Measurements from ENCODE around the gene DDX3X. TPM values are rescaled to one million over a fixed set of nuclear protein-coding genes. Genes with fewer than 3 reads are reported as not detected.

Gene DDX3X
- total RNA-seq, 2 donors from 2014 or later, result 218 to 274 TPM

- Histone ChIP-seq H3K27ac (ENCODE audit: low read depth, low read length) (no peak overlapping the region), H3K9me3 (ENCODE audit: control insufficient read depth, low read length) (no peaks in the 10 kb centered on the region), H3K4me3 (ENCODE audit: low read length) (no peak overlapping the region), H3K27me3 (ENCODE audit: control insufficient read depth, insufficient read depth, low read length, poor library complexity, severe bottlenecking) (no peaks in the 10 kb centered on the region), H3K4me1 (ENCODE audit: control insufficient read depth, insufficient read depth, low read length) (no peaks in the 10 kb centered on the region), H3K9ac (ENCODE audit: extremely low read depth, low read length, poor library complexity, severe bottlenecking) (no peak overlapping the region), H3K36me3 (ENCODE audit: control insufficient read depth, insufficient read depth, low read length) (no peaks in the 10 kb centered on the region)
- H3K27me3 Mint-ChIP-seq (ENCODE audit: insufficient read depth), result no peaks in the 10 kb centered on the region
- H3K4me3 Mint-ChIP-seq, result no peak overlapping the region
- no peak for DNase-seq
- no peak for TF ChIP-seq CTCF (conservative IDR thresholded peaks at IDR 0.05)
- 92% methylated on average over 1 of the region's 1 CpG; no CpG with 5 or more reads in 1 of the 2 experiments for WGBS, 2 experiments (ENCODE audit: insufficient coverage in 1 of 2, insufficient read length in 1 of 2)
- H3K36me3 Mint-ChIP-seq (ENCODE audit: low read depth), result no peaks in the 10 kb centered on the region
- H3K4me1 Mint-ChIP-seq, result no peaks in the 10 kb centered on the region
- no peak overlapping the region for H3K27ac Mint-ChIP-seq
- peaks cover 42% of the 10 kb centered on the region for H3K9me3 Mint-ChIP-seq
These were observed 21.2 kb upstream of the DDX3X start for GRCh38 chrX:41312786-41313185.

GRCh38 chrX:41313419-41313818 lies 20.5 kb upstream of the DDX3X start:
- H3K36me3 Mint-ChIP-seq (ENCODE audit: low read depth), result no peaks in the 10 kb centered on the region

GRCh38 chrX:41314204-41314603 lies 19.8 kb upstream of the DDX3X start:
- no peak for TF ChIP-seq CTCF (conservative IDR thresholded peaks at IDR 0.05)
- no peaks in the 10 kb centered on the region for H3K4me1 ChIP-seq (ENCODE audit: control insufficient read depth, insufficient read depth, low read length)
- H3K36me3 ChIP-seq (ENCODE audit: control insufficient read depth, insufficient read depth, low read length), result no peaks in the 10 kb centered on the region
- 91 to 100% methylated on average over 2 to 3 of the region's 4 CpGs for WGBS, 2 experiments (ENCODE audit: insufficient coverage in 1 of 2, insufficient read length in 1 of 2)
- H3K27me3 Mint-ChIP-seq (ENCODE audit: insufficient read depth), result no peaks in the 10 kb centered on the region
- no peak overlapping the region for H3K27ac Mint-ChIP-seq
- peaks cover 51% of the 10 kb centered on the region for H3K9me3 Mint-ChIP-seq
- no peaks in the 10 kb centered on the region for H3K4me1 Mint-ChIP-seq
- no peaks in the 10 kb centered on the region for H3K36me3 Mint-ChIP-seq (ENCODE audit: low read depth)
- H3K9ac ChIP-seq (ENCODE audit: extremely low read depth, low read length, poor library complexity, severe bottlenecking), result no peak overlapping the region
- no peak overlapping the region for H3K27ac ChIP-seq (ENCODE audit: low read depth, low read length)
- no peak overlapping the region for H3K4me3 ChIP-seq (ENCODE audit: low read length)
- no peak overlapping the region for H3K4me3 Mint-ChIP-seq
- no peaks in the 10 kb centered on the region for H3K27me3 ChIP-seq (ENCODE audit: control insufficient read depth, insufficient read depth, low read length, poor library complexity, severe bottlenecking)
- no peaks in the 10 kb centered on the region for H3K9me3 ChIP-seq (ENCODE audit: control insufficient read depth, low read length)
- no peak for DNase-seq

More at GRCh38 chrX:41313419-41313818, 20.5 kb upstream of the DDX3X start:
- Histone ChIP-seq H3K9ac (ENCODE audit: extremely low read depth, low read length, poor library complexity, severe bottlenecking) (no peak overlapping the region), H3K9me3 (ENCODE audit: control insufficient read depth, low read length) (no peaks in the 10 kb centered on the region), H3K27me3 (ENCODE audit: control insufficient read depth, insufficient read depth, low read length, poor library complexity, severe bottlenecking) (no peaks in the 10 kb centered on the region), H3K36me3 (ENCODE audit: control insufficient read depth, insufficient read depth, low read length) (no peaks in the 10 kb centered on the region), H3K27ac (ENCODE audit: low read depth, low read length) (no peak overlapping the region), H3K4me1 (ENCODE audit: control insufficient read depth, insufficient read depth, low read length) (no peaks in the 10 kb centered on the region), H3K4me3 (ENCODE audit: low read length) (no peak overlapping the region)
- H3K4me3 Mint-ChIP-seq, result no peak overlapping the region
- DNase-seq, result no peak
- no peaks in the 10 kb centered on the region for H3K27me3 Mint-ChIP-seq (ENCODE audit: insufficient read depth)
- WGBS, 2 experiments (ENCODE audit: insufficient coverage in 1 of 2, insufficient read length in 1 of 2), result 86 to 97% methylated on average over 2 to 5 of the region's 5 CpGs
- TF ChIP-seq CTCF (conservative IDR thresholded peaks at IDR 0.05), result no peak
- H3K27ac Mint-ChIP-seq, result no peak overlapping the region
- peaks cover 46% of the 10 kb centered on the region for H3K9me3 Mint-ChIP-seq
- H3K4me1 Mint-ChIP-seq, result no peaks in the 10 kb centered on the region
